Measurements from ENCODE around the gene THSD4. TPM values are rescaled to one million over a fixed set of nuclear protein-coding genes. Genes with fewer than 3 reads are reported as not detected.
A peak's percentile ranks its signal among the peaks of the same experiment; 100 is the strongest.

The THSD4 gene
- total RNA-seq, 6 donors from 2014 or later, result 16.8 to 39.7 (median 21.7) TPM

DNA sequence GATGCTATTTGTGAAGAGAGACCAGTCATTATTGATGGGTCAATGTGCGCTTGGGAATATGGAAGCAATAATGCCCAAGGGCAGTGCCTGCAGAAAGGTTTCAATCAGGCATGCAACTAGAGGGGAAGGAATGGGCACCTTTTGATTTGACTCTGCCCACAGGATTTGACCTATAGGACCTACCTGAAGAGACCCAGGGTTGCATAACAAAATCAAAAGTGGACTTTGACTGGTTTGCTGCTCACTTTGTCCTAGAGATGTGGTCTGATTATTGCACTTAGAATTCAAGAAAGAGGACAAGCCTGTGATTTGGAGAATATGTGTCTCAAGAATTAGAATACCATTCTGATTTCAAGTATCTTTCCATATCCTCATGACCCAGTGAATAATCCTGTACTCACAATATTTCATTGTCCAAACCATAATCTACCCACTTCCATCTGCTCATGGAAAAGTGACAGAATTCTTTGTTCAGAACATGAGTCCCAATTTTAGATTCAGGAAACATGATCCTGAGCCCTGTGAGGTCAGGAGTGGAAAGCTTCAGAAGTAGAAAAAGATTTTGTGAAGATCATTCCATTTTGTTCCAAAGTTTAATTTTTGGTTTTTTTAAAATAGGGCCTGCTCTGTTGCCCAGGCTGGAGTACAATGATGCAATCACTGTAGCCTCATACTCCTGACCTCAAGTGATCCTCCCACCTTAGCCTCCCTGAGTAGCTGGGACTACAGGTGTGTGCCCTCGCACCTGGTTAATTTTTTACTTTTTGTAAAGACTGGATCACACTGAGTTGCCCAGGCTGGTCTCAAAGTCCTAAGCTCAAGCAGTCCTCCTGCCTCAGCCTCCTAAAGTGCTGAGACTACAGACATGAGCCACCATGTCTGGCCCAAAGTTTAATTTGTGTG lies 543.8 kb downstream of the THSD4 start:
- WGBS, 2 donors, result 91 to 92% methylated on average over 2 of the region's 2 CpGs
- TF ChIP-seq, protein P1, sequence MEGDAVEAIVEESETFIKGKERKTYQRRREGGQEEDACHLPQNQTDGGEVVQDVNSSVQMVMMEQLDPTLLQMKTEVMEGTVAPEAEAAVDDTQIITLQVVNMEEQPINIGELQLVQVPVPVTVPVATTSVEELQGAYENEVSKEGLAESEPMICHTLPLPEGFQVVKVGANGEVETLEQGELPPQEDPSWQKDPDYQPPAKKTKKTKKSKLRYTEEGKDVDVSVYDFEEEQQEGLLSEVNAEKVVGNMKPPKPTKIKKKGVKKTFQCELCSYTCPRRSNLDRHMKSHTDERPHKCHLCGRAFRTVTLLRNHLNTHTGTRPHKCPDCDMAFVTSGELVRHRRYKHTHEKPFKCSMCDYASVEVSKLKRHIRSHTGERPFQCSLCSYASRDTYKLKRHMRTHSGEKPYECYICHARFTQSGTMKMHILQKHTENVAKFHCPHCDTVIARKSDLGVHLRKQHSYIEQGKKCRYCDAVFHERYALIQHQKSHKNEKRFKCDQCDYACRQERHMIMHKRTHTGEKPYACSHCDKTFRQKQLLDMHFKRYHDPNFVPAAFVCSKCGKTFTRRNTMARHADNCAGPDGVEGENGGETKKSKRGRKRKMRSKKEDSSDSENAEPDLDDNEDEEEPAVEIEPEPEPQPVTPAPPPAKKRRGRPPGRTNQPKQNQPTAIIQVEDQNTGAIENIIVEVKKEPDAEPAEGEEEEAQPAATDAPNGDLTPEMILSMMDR (IDR thresholded peaks at IDR 0.05), result no peak
- no peak for TF ChIP-seq POLR2A (IDR thresholded peaks at IDR 0.05)
- TF ChIP-seq EP300 (IDR thresholded peaks at IDR 0.05), result no peak
- no peak for TF ChIP-seq POLR2AphosphoS5 (IDR thresholded peaks at IDR 0.05)
- no peaks in the 10 kb centered on the region for H3K36me3 ChIP-seq
- H3K9me3 ChIP-seq, result no peaks in the 10 kb centered on the region
- ATAC-seq (ENCODE audit: low FRiP score in 2 of 2) (no peak), DNase-seq (no peak)
- H3K4me1 ChIP-seq, result no peaks in the 10 kb centered on the region
- no peaks in the 10 kb centered on the region for H3K27me3 ChIP-seq
- H3K4me3 ChIP-seq, result no peak overlapping the region
- H3K27ac ChIP-seq, result no peak overlapping the region

DNA sequence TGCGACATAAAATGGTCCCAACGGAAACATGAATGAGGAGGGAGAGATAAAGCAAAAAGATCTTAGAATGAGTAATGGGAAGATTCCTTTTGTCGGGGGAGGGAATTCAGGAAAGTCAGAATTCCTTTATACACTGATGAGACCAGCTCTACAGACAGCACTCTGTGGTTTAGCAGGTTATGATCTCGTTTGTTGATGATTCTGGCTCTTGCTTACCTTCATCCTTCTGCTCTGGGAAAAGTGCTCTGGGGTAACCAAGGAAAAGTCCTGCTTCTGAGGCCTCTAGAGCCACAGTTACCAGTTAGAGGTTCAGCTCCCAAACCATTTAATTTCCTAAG lies 544.4 kb downstream of the THSD4 start:
- Histone ChIP-seq H3K27ac (no peak overlapping the region), H3K9me3 (no peaks in the 10 kb centered on the region), H3K4me1 (no peaks in the 10 kb centered on the region), H3K27me3 (no peaks in the 10 kb centered on the region), H3K4me3 (no peak overlapping the region), H3K36me3 (no peaks in the 10 kb centered on the region)
- ATAC-seq (ENCODE audit: low FRiP score in 2 of 2) (no peak), DNase-seq (no peak)
- TF ChIP-seq, protein P1 (IDR thresholded peaks at IDR 0.05), result no peak
- TF ChIP-seq POLR2A (IDR thresholded peaks at IDR 0.05), result no peak
- TF ChIP-seq EP300 (IDR thresholded peaks at IDR 0.05), result no peak
- no peak for TF ChIP-seq POLR2AphosphoS5 (IDR thresholded peaks at IDR 0.05)
- 80 to 83% methylated on average over 4 of the region's 4 CpGs for WGBS, 2 donors

DNA sequence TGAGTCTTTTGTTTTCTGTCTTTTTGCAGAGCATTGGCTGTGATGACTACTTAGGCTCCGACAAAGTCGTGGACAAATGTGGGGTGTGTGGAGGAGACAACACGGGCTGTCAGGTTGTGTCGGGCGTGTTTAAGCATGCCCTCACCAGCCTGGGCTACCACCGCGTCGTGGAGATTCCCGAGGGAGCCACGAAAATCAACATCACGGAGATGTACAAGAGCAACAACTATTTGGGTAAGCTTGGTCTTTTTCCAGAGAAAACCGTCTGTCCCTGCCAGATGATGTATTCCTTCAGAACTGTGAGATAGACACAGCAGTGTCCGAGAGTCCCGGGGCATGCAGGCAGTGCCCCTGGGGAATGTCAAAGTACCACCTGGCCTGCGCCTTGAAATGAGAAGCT lies 545.2 kb downstream of the THSD4 start:
- no peak overlapping the region for H3K27ac ChIP-seq
- H3K36me3 ChIP-seq, result no peaks in the 10 kb centered on the region
- WGBS, 2 donors, result 82 to 88% methylated on average over 15 of the region's 15 CpGs
- no peak for TF ChIP-seq EP300 (IDR thresholded peaks at IDR 0.05)
- TF ChIP-seq, protein P1 (IDR thresholded peaks at IDR 0.05), result no peak
- no peak for TF ChIP-seq POLR2AphosphoS5 (IDR thresholded peaks at IDR 0.05)
- no peak for TF ChIP-seq POLR2A (IDR thresholded peaks at IDR 0.05)
- no peaks in the 10 kb centered on the region for H3K27me3 ChIP-seq
- peak in 1 of 2 donors; percentile 10 for DNase-seq
- no peaks in the 10 kb centered on the region for H3K4me1 ChIP-seq
- no peak for ATAC-seq (ENCODE audit: low FRiP score in 2 of 2)
- no peak overlapping the region for H3K4me3 ChIP-seq
- no peaks in the 10 kb centered on the region for H3K9me3 ChIP-seq

DNA sequence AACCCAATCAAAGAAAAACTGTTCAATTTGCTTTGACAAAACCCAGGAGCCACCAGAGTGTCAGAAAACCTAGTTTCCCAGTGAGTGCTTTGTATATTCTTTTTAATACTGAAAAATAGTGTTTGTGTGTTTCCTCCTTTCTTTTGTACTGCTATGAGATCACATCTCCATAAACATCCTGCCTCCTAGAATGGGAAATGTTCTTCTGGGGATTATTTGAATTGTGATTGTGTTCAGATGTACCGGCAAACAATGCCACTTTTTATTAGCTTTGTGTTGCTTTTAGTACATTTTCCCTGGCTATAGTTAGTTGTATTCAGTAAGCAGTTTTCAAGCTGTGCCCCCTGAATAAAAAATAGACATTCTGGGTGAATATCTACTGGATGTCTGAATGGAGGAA lies 547.0 kb downstream of the THSD4 start:
- no peak for DNase-seq
- Histone ChIP-seq H3K4me3 (no peak overlapping the region), H3K27me3 (no peaks in the 10 kb centered on the region), H3K4me1 (no peaks in the 10 kb centered on the region), H3K36me3 (no peaks in the 10 kb centered on the region), H3K27ac (peak overlapping the region in 1 of 4 donors; percentile 45), H3K9me3 (no peaks in the 10 kb centered on the region)
- WGBS, 2 donors, result 47 to 68% methylated on average over 1 of the region's 1 CpG
- TF ChIP-seq POLR2A (IDR thresholded peaks at IDR 0.05) (no peak), EP300 (IDR thresholded peaks at IDR 0.05) (no peak), POLR2AphosphoS5 (IDR thresholded peaks at IDR 0.05) (no peak)
- TF ChIP-seq, protein P1 (IDR thresholded peaks at IDR 0.05), result no peak
- no peak for ATAC-seq (ENCODE audit: low FRiP score in 2 of 2)

DNA sequence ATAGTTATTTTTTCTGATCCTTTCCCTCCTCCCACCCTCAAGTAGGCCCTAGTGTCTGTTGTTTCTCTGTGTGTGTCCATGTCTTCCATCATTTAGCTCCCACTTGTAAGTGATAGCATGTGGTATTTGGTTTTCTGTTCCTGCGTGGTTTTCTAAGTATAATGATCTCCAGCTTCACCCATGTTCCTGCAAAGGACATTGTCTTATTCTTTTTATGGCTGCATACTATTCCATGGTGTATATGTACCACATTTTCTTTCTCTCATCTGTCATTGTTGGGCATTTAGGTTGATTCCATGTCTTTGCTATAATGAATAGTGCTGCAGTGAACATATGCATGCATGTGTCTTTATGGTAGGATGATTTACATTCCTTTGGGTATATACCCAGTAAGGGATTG lies 549.4 kb downstream of the THSD4 start:
- ATAC-seq (ENCODE audit: low FRiP score in 2 of 2), result no peak
- no peak overlapping the region for H3K4me3 ChIP-seq
- no peak overlapping the region for H3K27ac ChIP-seq
- 97 to 100% methylated on average over 1 of the region's 1 CpG for WGBS, 2 donors
- no peaks in the 10 kb centered on the region for H3K27me3 ChIP-seq
- no peaks in the 10 kb centered on the region for H3K9me3 ChIP-seq
- TF ChIP-seq, protein P1 (IDR thresholded peaks at IDR 0.05), result no peak
- TF ChIP-seq EP300 (IDR thresholded peaks at IDR 0.05) (no peak), POLR2AphosphoS5 (IDR thresholded peaks at IDR 0.05) (no peak), POLR2A (IDR thresholded peaks at IDR 0.05) (no peak)
- H3K36me3 ChIP-seq, result no peaks in the 10 kb centered on the region
- no peak for DNase-seq
- H3K4me1 ChIP-seq, result no peaks in the 10 kb centered on the region

All from upper lobe of left lung (tissue), 6 donors.